Stimulated activated CD4-positive, alpha-beta T cell treated with anti-CD3 and anti-CD28 coated beads, Interleukin-1b, Interleukin-23, amount 100 ng/mL, for 24 hours (primary cell): ENCODE results near the gene EFNB1.
"Not testable (repeated sequence)": the region's sequence is repeated elsewhere in the genome, so short reads cannot be mapped to it uniquely, and the experiment has no call there.

Source experiments
- DNase-seq, 4 experiments: peaks; one replicate each; pipeline ENCODE4 v3.0.0-alpha.2; 2020; ENCODE audit warnings: low read depth in 4 of 4, low spot score in 1 of 4

Gene EFNB1

GRCh38 chrX:68828740-68829581 is at the start of gene EFNB1:
Gene EFNB1 (plus strand): TSS chrX:68829021. CDS start chrX:68829777, 756 bp downstream.
- DNase-seq: peak; percentile 39 to 75 (median 64)

GRCh38 chrX:68781295-68781694 is 47.5 kb upstream of the EFNB1 start:
- DNase-seq: not testable (repeated sequence)

- no peak for DNase-seq
Observed at GRCh38 chrX:68784816-68785215, 44.0 kb upstream of the EFNB1 start.

- DNase-seq: not testable (repeated sequence)
Observed at GRCh38 chrX:68786581-68786980, 42.2 kb upstream of the EFNB1 start.

GRCh38 chrX:68789966-68790365 is 38.9 kb upstream of the EFNB1 start:
- DNase-seq: no peak

GRCh38 chrX:68792083-68792482 is 36.7 kb upstream of the EFNB1 start:
- no peak for DNase-seq

- DNase-seq: no peak
Observed at GRCh38 chrX:68794461-68794860, 34.4 kb upstream of the EFNB1 start.

- no peak for DNase-seq
Observed at GRCh38 chrX:68795741-68796140, 33.1 kb upstream of the EFNB1 start.

GRCh38 chrX:68798400-68798799 is 30.4 kb upstream of the EFNB1 start:
- DNase-seq: not testable (repeated sequence)

- no peak for DNase-seq
Observed at GRCh38 chrX:68801737-68802290, 27.0 kb upstream of the EFNB1 start.

GRCh38 chrX:68807818-68808217 is 21.0 kb upstream of the EFNB1 start:
- DNase-seq: no peak

GRCh38 chrX:68808686-68809357 is 20.0 kb upstream of the EFNB1 start:
- DNase-seq: no peak

- DNase-seq: no peak
Observed at GRCh38 chrX:68820476-68821110, 8.2 kb upstream of the EFNB1 start.

- no peak for DNase-seq
Observed at GRCh38 chrX:68821616-68822015, 7.2 kb upstream of the EFNB1 start.

- DNase-seq: no peak
Observed at GRCh38 chrX:68822641-68823410, 6.0 kb upstream of the EFNB1 start.

- DNase-seq: no peak
Observed at GRCh38 chrX:68823413-68824151, 5.2 kb upstream of the EFNB1 start.

GRCh38 chrX:68824152-68824433 is 4.7 kb upstream of the EFNB1 start:
- no peak for DNase-seq

- no peak for DNase-seq
Observed at GRCh38 chrX:68824565-68825125, 4.2 kb upstream of the EFNB1 start.

GRCh38 chrX:68826113-68826980 is 2.5 kb upstream of the EFNB1 start:
- no peak for DNase-seq
